GM19239 (cell line): ENCODE data around the gene RRH.
"Not testable (repeated sequence)": the region's sequence is repeated elsewhere in the genome, so short reads cannot be mapped to it uniquely, and the experiment has no call there.

ENCODE experiments used
- DNase-seq: peaks from one replicate; pipeline ENCODE4 v3.0.0; 2011; ENCODE audit warnings: low spot score; ENCODE audit not compliant: insufficient read length
- FAIRE-seq: peaks from 2 replicates; lab custom pipeline; 2011; peaks lifted over from hg19 to GRCh38; lab: Jason Lieb, UNC

Gene RRH

GRCh38 chr4:109827672-109828071, at the start of gene RRH:
Gene RRH, plus strand, starts transcription at chr4:109827972. Its CDS starts 56 bp downstream, at chr4:109828028.
- no peak for FAIRE-seq

DNA sequence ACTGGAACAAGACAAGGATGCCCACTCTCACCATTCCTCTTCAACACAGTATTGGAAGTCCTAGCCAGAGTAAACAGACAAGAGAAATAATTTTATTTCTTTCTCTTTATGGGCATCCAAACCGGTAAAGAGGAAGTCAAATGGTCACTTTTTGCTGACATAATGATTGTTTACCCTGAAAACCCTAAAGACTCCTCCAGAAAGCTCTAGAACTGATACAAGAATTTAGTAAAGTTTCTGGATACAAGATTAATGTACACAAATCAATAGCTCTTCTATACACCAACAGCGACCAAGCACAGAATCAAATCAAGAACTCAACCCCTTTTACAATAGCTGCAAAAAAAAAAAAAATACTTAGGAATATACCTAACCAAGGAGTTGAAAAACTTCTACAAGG, 45.7 kb upstream of the RRH start:
- FAIRE-seq, DNase-seq: not testable (repeated sequence)

More at GRCh38 chr4:109827672-109828071, at the start of gene RRH:
- DNase-seq, result no peak

GRCh38 chr4:109786846-109787245, 40.9 kb upstream of the RRH start:
- DNase-seq, result no peak
- no peak for FAIRE-seq

DNA sequence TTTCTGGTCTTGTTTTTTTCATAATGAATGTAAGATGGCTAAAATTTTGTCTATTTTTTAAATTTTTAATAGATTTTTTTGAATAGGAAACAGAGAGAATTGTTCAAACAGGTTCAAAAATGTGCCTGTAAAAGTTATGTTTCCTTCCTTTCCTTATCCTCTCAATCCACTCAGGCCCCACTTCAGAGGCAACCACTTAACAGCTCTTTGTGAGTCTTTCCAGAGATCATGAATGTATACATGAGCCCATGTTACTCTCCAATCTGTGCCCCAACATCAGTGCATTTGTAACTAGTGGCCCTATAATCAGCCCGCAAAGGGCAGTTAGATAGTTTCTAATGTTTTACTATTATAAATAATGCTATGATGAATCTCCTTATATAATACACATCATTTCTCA, 40.0 kb upstream of the RRH start:
- DNase-seq (no peak), FAIRE-seq (no peak)

DNA sequence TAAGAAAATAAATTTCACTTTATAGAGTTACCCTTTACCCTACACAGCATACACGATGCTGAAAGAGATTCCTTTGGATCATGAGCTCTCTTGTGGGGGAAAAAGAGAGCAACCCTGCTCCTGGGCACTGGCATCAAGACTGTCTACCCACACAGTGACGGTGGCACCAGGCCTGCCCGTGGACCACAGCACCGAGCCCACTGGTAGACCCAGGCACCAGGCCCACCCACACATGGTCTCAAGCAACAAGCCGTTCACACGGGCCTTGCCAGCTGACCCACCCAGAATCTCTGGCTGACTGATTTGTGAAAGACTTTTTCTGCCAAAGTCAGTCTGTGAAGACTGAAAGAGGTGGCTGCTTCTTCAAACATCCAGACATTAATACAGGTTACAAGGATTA, 32.7 kb upstream of the RRH start:
- FAIRE-seq (no peak), DNase-seq (no peak)

DNA sequence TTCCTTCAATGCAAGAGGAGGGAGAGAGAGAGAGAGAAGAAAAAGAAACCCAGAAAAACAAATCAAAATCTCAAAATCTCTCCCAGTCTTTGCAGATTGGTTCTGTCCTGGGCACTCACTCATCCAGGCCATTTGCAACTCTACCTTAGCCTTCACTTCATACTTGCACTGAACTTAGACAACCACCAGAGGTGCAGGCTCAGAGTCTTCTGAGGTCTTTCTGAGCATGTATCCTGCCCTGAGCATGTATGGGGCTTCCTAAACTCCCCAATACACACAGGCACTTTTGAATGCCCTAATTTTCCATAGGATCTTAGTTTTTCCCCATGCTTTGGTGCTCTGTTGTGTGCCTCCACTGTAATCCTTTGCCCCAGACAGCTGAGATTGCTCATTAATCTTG, 28.9 kb upstream of the RRH start:
- FAIRE-seq, result no peak
- DNase-seq, result no peak

DNA sequence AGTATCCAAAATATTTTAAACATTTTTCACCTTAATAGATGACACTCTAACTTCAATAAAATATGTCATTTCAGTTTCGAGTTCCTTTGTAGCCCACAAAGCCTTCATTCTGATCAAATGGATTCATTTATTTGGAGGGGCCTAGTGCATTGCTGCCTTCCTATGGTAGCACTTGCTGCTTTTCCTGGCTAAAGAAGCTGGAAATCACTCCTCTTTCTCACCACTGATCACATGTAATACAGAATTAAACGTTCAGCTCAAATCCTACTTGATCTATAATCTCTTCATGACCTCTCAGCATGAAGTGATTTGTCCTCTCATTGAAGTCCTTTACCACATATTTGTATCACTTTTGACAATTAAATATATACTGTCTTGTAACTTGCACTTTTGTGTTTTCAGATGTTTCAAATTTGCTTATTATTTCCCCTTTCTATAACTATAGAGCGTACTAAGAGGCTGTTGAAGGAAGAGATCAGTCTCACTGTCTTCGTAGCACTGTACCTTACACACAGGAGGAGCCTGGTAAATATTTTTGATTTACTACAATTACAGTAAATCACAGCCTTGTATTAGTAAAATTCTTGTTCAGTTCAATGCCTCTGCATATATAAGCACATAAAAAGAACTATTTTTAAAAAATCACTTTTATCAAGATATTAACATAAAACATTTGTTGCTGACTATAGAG, 26.5 kb upstream of the RRH start:
- DNase-seq, result no peak
- no peak for FAIRE-seq

- DNase-seq, result no peak
- FAIRE-seq, result no peak
Measured at GRCh38 chr4:109801895-109802319, 25.9 kb upstream of the RRH start, which contains the start of gene CFI. Gene CFI, minus strand, starts transcription at chr4:109801999. Its CDS starts 28 bp downstream, at chr4:109801971.

DNA sequence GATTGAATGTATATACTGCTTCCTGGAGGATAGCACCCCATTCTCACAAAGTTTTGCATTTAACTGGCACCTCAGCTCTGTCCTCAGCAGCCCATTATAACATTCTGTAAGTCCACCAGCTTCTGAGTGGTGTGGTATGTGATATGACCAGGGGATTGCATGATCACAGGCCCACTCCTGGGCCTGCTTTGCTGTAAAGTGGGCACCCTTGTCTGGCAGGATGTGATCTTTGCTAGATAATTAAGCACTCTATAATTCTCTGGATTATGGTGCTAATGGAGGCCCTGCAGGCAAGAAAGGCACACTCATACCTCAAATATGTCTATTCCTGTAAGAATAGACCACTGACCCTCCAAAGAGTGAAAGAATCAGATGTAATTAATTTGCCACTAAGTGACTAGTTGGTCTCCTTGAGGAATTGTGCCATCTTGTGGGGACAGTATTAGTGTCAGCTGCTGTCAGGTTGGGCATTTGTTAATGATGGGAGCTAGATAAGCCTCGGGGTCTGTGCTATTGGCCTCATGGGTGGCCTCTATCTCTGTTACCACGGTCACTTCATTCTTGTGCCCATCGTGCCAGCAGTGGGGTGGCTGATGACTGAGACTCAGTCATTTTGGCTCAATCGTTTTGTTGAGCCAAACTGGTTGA, 23.7 kb upstream of the RRH start:
- DNase-seq (no peak), FAIRE-seq (peak; percentile 51)

GRCh38 chr4:109809655-109810054, 18.1 kb upstream of the RRH start:
- DNase-seq (no peak), FAIRE-seq (no peak)

- no peak for DNase-seq
- no peak for FAIRE-seq
Measured at GRCh38 chr4:109810552-109811387, 17.0 kb upstream of the RRH start.

DNA sequence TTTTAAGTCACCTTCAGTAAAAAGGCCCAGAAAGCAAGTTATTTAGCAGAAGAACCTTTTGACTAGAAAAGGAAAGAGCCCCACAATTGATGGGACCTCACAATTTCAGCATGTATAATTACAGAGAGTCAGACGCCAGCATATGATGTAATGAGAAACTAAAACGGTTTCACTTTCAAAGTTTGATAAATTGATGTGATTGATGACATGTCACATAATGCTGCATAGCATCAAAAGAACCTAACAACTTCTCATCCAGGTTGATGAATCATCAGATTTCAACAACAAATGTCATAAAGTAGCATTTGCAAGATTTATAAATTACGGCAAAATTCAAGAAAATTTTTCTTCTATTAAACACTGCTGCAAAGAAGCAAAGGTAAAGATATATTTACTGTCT, 16.1 kb upstream of the RRH start:
- no peak for FAIRE-seq
- no peak for DNase-seq

GRCh38 chr4:109815151-109816081, 12.4 kb upstream of the RRH start, which contains the start of gene GAR1:
Gene GAR1, plus strand, starts transcription at chr4:109815762. Its CDS starts 403 bp downstream, at chr4:109816165.
- DNase-seq, result peak; percentile 76
- FAIRE-seq, result peak; percentile 99

GRCh38 chr4:109816082-109816442, 11.7 kb upstream of the RRH start:
- DNase-seq (no peak), FAIRE-seq (no peak)

GRCh38 chr4:109816894-109817293, 10.9 kb upstream of the RRH start:
- no peak for DNase-seq
- no peak for FAIRE-seq

DNA sequence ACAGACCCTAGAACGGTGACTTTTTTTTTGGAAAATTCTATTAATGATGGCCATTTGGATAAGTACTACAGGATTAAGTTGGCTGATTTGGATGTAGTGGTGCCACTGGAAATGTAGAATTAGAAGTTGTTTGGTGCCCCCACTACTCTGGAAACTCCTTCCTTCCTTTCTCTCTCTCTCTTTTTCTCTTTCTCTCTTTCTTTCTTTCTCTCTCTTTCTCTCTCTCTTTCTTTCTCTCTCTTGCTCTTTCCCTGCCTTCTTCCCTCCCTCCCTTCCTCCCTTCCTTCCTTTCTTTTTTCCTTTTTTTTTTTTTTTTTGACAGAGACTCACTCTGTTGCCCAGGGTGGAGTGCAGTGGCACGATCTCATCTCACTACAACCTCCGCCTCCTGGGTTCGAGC, 9.5 kb upstream of the RRH start:
- DNase-seq (no peak), FAIRE-seq (no peak)

DNA sequence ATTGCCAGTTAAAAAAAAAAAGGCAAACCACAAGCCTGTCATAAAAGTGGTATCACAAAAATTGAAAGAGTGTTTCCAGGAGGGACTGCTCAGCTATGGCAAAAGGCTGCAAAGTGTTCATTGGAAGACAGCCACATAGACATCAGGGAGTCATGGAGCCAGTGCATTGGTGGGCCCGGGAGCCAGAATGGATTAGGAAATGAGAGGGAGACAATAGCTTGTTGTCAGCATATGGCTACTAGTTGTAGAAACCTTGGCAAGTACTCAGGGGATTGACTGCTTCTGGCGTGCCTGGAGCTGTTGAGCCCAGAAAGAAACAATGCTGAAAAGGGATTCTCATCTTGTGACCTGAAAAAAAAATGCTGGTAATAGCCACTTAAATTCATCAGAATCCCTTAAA, 7.2 kb upstream of the RRH start:
- no peak for DNase-seq
- no peak for FAIRE-seq

- DNase-seq, result no peak
- FAIRE-seq, result no peak
Measured at GRCh38 chr4:109821185-109821584, 6.6 kb upstream of the RRH start.

- peak; percentile 4 for FAIRE-seq
Measured at GRCh38 chr4:109826719-109827118, 1.1 kb upstream of the RRH start.

GRCh38 chr4:109833756-109834155, 6.0 kb downstream of the RRH start:
- no peak for FAIRE-seq
- DNase-seq, result no peak

More at GRCh38 chr4:109826719-109827118, 1.1 kb upstream of the RRH start:
- DNase-seq, result no peak
